DMS79 (cell line): Measurements from ENCODE around the gene RBP5.

Source experiments
- DNase-seq: peaks from one replicate; lab custom pipeline; 2025; lab: John Stamatoyannopoulos, UW

Gene RBP5

GRCh38 chr12:7145671-7146070, 17.0 kb upstream of the RBP5 start:
- no peak for DNase-seq

- no peak for DNase-seq
These were observed 15.9 kb upstream of the RBP5 start for GRCh38 chr12:7144414-7145120.

GRCh38 chr12:7143564-7143963, 14.9 kb upstream of the RBP5 start:
- no peak for DNase-seq

GRCh38 chr12:7142809-7143465, 14.2 kb upstream of the RBP5 start:
- DNase-seq: no peak

- no peak for DNase-seq
These were observed 13.5 kb upstream of the RBP5 start for GRCh38 chr12:7142056-7142644.

GRCh38 chr12:7141351-7142005, 12.8 kb upstream of the RBP5 start:
- no peak for DNase-seq

GRCh38 chr12:7139200-7139599, 10.5 kb upstream of the RBP5 start:
- DNase-seq: no peak

GRCh38 chr12:7137908-7138307, 9.2 kb upstream of the RBP5 start:
- DNase-seq: no peak

GRCh38 chr12:7136676-7137075, 8.0 kb upstream of the RBP5 start:
- no peak for DNase-seq

GRCh38 chr12:7136071-7136470, 7.4 kb upstream of the RBP5 start:
- DNase-seq: no peak

- no peak for DNase-seq
These were observed 5.9 kb upstream of the RBP5 start for GRCh38 chr12:7134396-7135166.

GRCh38 chr12:7131502-7131866, 2.8 kb upstream of the RBP5 start:
- DNase-seq: no peak

- DNase-seq: peak; percentile 26
These were observed 2.2 kb upstream of the RBP5 start for GRCh38 chr12:7130701-7131501.

- DNase-seq: peak; percentile 81
These were observed 1.4 kb upstream of the RBP5 start, which contains the start of gene CLSTN3 for GRCh38 chr12:7129872-7130691. TSS of gene CLSTN3 (plus strand) at chr12:7130371. CDS start at chr12:7130649, 278 bp downstream.

- no peak for DNase-seq
These were observed 690 bp upstream of the RBP5 start for GRCh38 chr12:7129287-7129871.

- no peak for DNase-seq
These were observed 618 bp downstream of the RBP5 start for GRCh38 chr12:7127916-7128626.

- DNase-seq: no peak
These were observed 3.0 kb downstream of the RBP5 start for GRCh38 chr12:7125632-7126227.

GRCh38 chr12:7123806-7124522, 4.7 kb downstream of the RBP5 start:
- no peak for DNase-seq
